GM04504 (cell line): Measurements from ENCODE around the gene VAPA.

Experiments
- DNase-seq: peaks from one replicate; pipeline ENCODE4 v3.0.0-alpha.2; 2012; ENCODE audit warnings: low read depth

Gene VAPA

GRCh38 chr18:9941103-9941502 lies 27.3 kb downstream of the VAPA start:
- DNase-seq: no peak

GRCh38 chr18:9941660-9942059 lies 27.8 kb downstream of the VAPA start:
- DNase-seq: no peak

GRCh38 chr18:9943311-9943710 lies 29.5 kb downstream of the VAPA start:
- no peak for DNase-seq

GRCh38 chr18:9944805-9945204 lies 31.0 kb downstream of the VAPA start:
- DNase-seq: no peak

- DNase-seq: no peak
These were observed 33.0 kb downstream of the VAPA start for GRCh38 chr18:9946831-9947230.

GRCh38 chr18:9947248-9947647 lies 33.4 kb downstream of the VAPA start:
- no peak for DNase-seq

GRCh38 chr18:9949315-9949714 lies 35.5 kb downstream of the VAPA start:
- no peak for DNase-seq

GRCh38 chr18:9949861-9950260 lies 36.0 kb downstream of the VAPA start:
- no peak for DNase-seq

GRCh38 chr18:9950289-9951016 lies 36.6 kb downstream of the VAPA start:
- no peak for DNase-seq

GRCh38 chr18:9951022-9951859 lies 37.4 kb downstream of the VAPA start:
- DNase-seq: peak; percentile 29

GRCh38 chr18:9952633-9953416 lies 39.0 kb downstream of the VAPA start:
- DNase-seq: peak; percentile 10

- no peak for DNase-seq
These were observed 45.1 kb downstream of the VAPA start for GRCh38 chr18:9958861-9959399.

- no peak for DNase-seq
These were observed 45.7 kb downstream of the VAPA start for GRCh38 chr18:9959564-9959963.

- DNase-seq: no peak
These were observed 46.6 kb downstream of the VAPA start for GRCh38 chr18:9960258-9960904.

- DNase-seq: peak; percentile 8
These were observed 47.2 kb downstream of the VAPA start for GRCh38 chr18:9961041-9961440.

GRCh38 chr18:9965711-9966624 lies 52.2 kb downstream of the VAPA start:
- no peak for DNase-seq

- DNase-seq: no peak
These were observed 54.4 kb downstream of the VAPA start for GRCh38 chr18:9968081-9968848.

GRCh38 chr18:9969247-9969646 lies 55.4 kb downstream of the VAPA start:
- no peak for DNase-seq

GRCh38 chr18:9971313-9971920 lies 57.6 kb downstream of the VAPA start:
- DNase-seq: peak; percentile 52

GRCh38 chr18:9973470-9973869 lies 59.7 kb downstream of the VAPA start:
- no peak for DNase-seq
